ENCODE data around the gene HIGD1C.
"Not testable (repeated sequence)": the region's sequence is repeated elsewhere in the genome, so short reads cannot be mapped to it uniquely, and the experiment has no call there.

- not testable (repeated sequence) for TF ChIP-seq EGR1 (IDR thresholded peaks at IDR 0.05; ENCODE audit: low read depth in 2 of 2)
- TF ChIP-seq, protein P1, sequence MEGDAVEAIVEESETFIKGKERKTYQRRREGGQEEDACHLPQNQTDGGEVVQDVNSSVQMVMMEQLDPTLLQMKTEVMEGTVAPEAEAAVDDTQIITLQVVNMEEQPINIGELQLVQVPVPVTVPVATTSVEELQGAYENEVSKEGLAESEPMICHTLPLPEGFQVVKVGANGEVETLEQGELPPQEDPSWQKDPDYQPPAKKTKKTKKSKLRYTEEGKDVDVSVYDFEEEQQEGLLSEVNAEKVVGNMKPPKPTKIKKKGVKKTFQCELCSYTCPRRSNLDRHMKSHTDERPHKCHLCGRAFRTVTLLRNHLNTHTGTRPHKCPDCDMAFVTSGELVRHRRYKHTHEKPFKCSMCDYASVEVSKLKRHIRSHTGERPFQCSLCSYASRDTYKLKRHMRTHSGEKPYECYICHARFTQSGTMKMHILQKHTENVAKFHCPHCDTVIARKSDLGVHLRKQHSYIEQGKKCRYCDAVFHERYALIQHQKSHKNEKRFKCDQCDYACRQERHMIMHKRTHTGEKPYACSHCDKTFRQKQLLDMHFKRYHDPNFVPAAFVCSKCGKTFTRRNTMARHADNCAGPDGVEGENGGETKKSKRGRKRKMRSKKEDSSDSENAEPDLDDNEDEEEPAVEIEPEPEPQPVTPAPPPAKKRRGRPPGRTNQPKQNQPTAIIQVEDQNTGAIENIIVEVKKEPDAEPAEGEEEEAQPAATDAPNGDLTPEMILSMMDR (IDR thresholded peaks at IDR 0.05; ENCODE audit: low read depth, low read length, missing input control) = not testable (repeated sequence)
These were observed 62.1 kb downstream of the HIGD1C start for GRCh38 chr12:51014467-51014866.
